Measurements from ENCODE around the gene HSD17B11. TPM values are rescaled to one million over a fixed set of nuclear protein-coding genes. Genes with fewer than 3 reads are reported as not detected.

HSD17B11 gene
- total RNA-seq = 62.2 and 71.0 TPM in 2 replicates
- 83.7 TPM for total RNA-seq (2013)
- polyA plus RNA-seq = 26.5 and 32.6 TPM in 2 replicates
- polyA minus RNA-seq = 11.5 and 23.5 TPM in 2 replicates

DNA sequence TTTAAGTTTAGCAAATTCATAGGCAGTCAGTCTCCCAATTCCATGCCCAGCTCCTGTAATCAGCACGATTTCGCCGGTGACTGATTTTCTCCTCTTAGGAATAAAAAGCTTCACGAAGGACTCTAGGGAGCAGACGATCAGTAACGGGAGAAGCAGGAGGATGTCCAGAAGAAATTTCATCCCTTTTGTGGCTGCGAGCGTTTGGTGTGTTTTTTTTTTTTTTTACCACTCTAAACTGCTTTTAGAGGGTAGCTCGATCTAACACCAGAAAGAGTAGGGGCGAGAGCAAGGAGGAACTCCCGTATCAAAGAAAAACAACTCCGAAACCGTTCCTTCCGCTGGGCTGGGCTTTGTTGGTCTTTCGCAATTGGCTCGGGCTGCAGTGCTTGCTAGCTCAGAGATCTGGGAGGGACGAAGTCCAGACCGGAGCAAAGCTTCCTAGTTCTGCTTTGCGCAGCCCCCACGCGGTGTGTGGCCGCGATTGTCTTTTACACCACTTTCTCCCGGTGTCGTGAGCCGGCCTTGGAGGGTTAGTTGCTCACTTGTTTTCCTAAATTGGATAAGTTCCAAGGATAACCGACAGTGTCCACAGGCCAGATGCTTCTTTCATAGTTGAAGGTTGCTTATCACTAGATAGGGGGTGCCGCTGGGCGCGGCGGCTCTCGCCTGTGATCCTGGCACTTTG is at the start of gene HSD17B11:
HSD17B11 (minus strand) TSS at position 298 of the 685 bp plus-strand sequence; CDS start at position 180, 118 bp downstream.
- peak; percentile 91 for DNase-seq
- Mint-ChIP-seq H3K27ac (peak within 1 kb of the TSS; percentile 93), H3K27me3 (no peaks in the 10 kb centered on the region), H3K4me1 (peaks cover 47% of the 10 kb centered on the region), H3K4me3 (peak within 1 kb of the TSS; percentile 97), H3K9me3 (ENCODE audit: insufficient read depth) (no peaks in the 10 kb centered on the region)
- peak; percentile 100 for ATAC-seq (ENCODE audit: low read depth)
- no peaks in the 10 kb centered on the region for H3K27me3 ChIP-seq (replicated peaks in 1 of 4; ENCODE audit: control extremely low read depth in 1 of 4, control insufficient read depth in 3 of 4, insufficient read depth in 4 of 4, low read length in 3 of 4)
- WGBS (ENCODE audit: insufficient coverage) = 1% methylated on average over 28 of the region's 32 CpGs
- peak within 1 kb of the TSS; percentile 69 to 94 (median 92) for H3K4me3 ChIP-seq (ENCODE audit: control extremely low read depth in 1 of 5, extremely low read depth in 1 of 5, insufficient read depth in 1 of 5, low read depth in 2 of 5, low read length in 4 of 5)
- no peaks in the 10 kb centered on the region for H3K36me3 ChIP-seq (replicated peaks in 1 of 2; ENCODE audit: control extremely low read depth in 1 of 2, control insufficient read depth in 1 of 2, extremely low read depth in 1 of 2, insufficient read depth in 2 of 2, low read length in 1 of 2)
- peak within 1 kb of the TSS; percentile 70 for H3K4me2 ChIP-seq (replicated peaks; ENCODE audit: low read depth, low read length, poor library complexity, severe bottlenecking)
- H3K9me3 ChIP-seq (ENCODE audit: control extremely low read depth in 1 of 3, control insufficient read depth in 2 of 3, insufficient read depth in 1 of 3, low read length in 2 of 3) = no peaks in the 10 kb centered on the region
- intact Hi-C loops (cut with micrococcal nuclease) = loop anchor here (1.0 to 5.0 kb wide), 6 partner anchors 16 to 1721 kb away; partner anchors contain the start of genes KLHL8, NUDT9 and TIGD2
- peaks cover 6% of the 10 kb centered on the region for H4K20me1 ChIP-seq (ENCODE audit: control insufficient read depth, insufficient read depth, low read length, poor library complexity, severe bottlenecking)
- ChIA-PET POLR2A (interaction anchor here (0.5 to 3.0 kb wide), 6 partner anchors 9 to 157 kb away, joined by 3 to 25 read pairs (median 4); partner anchors contain the start of gene NUDT9), CTCF (interaction anchor here (0.7 to 3.8 kb wide), 9 partner anchors 9 to 241 kb away, joined by 3 to 28 read pairs (median 3); partner anchors contain the start of gene NUDT9)
- H3K79me2 ChIP-seq (ENCODE audit: control insufficient read depth, insufficient read depth, low read length) = peaks cover 60% of the 10 kb centered on the region
- peak within 1 kb of the TSS; percentile 92 for H2AFZ ChIP-seq (ENCODE audit: insufficient read depth, low read depth, low read length, poor library complexity, severe bottlenecking)
- H3K27ac ChIP-seq (ENCODE audit: low read length in 2 of 2) = peak within 1 kb of the TSS; percentile 69 to 82
- peak within 1 kb of the TSS; percentile 84 for H3K9ac ChIP-seq (ENCODE audit: low read length)
- H3K4me1 ChIP-seq (ENCODE audit: control insufficient read depth in 2 of 2, insufficient read depth in 2 of 2, low read length in 2 of 2) = peaks cover 24 to 30% of the 10 kb centered on the region in 2 donors
- no peak for TF ChIP-seq EZH2 (IDR thresholded peaks at IDR 0.05; ENCODE audit: borderline replicate concordance, insufficient read depth, low read depth, low read length, poor library complexity, severe bottlenecking)

DNA sequence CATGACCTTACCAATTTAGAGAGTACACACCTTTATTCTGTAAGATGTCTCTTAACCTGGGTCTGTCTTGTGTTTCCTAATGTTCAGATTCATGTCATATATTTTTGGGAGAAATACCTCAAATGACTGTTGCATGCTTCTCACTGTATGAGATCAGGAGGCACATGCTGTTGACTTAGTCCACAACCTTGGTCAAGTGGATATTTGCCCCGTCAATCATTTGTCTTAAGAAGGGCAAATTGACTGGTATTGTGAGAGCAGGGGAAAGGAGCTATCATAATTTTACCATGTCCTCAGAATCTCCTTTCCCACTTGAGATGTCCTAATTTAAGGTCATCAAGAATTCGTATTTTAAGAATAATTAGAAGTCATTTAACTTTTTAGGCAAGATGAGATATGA is 42.4 kb upstream of the HSD17B11 start:
- WGBS (ENCODE audit: insufficient coverage) = no CpG with 5 or more reads among the region's 2 CpGs
- Histone ChIP-seq H3K4me2 (replicated peaks; ENCODE audit: low read depth, low read length, poor library complexity, severe bottlenecking) (no peak overlapping the region), H3K4me1 (ENCODE audit: control insufficient read depth in 2 of 2, insufficient read depth in 2 of 2, low read length in 2 of 2) (no peaks in the 10 kb centered on the region), H3K27me3 (replicated peaks in 1 of 4; ENCODE audit: control extremely low read depth in 1 of 4, control insufficient read depth in 3 of 4, insufficient read depth in 4 of 4, low read length in 3 of 4) (no peaks in the 10 kb centered on the region), H3K9ac (ENCODE audit: low read length) (no peak overlapping the region), H4K20me1 (ENCODE audit: control insufficient read depth, insufficient read depth, low read length, poor library complexity, severe bottlenecking) (peaks cover 10% of the 10 kb centered on the region), H3K9me3 (ENCODE audit: control extremely low read depth in 1 of 3, control insufficient read depth in 2 of 3, insufficient read depth in 1 of 3, low read length in 2 of 3) (no peaks in the 10 kb centered on the region), H3K79me2 (ENCODE audit: control insufficient read depth, insufficient read depth, low read length) (peaks cover 44% of the 10 kb centered on the region), H3K36me3 (replicated peaks in 1 of 2; ENCODE audit: control extremely low read depth in 1 of 2, control insufficient read depth in 1 of 2, extremely low read depth in 1 of 2, insufficient read depth in 2 of 2, low read length in 1 of 2) (peaks cover 0 to 24% of the 10 kb centered on the region in 2 experiments), H3K27ac (ENCODE audit: low read length in 2 of 2) (no peak overlapping the region), H3K4me3 (ENCODE audit: control extremely low read depth in 1 of 5, extremely low read depth in 1 of 5, insufficient read depth in 1 of 5, low read depth in 2 of 5, low read length in 4 of 5) (no peak overlapping the region), H2AFZ (ENCODE audit: insufficient read depth, low read depth, low read length, poor library complexity, severe bottlenecking) (no peak overlapping the region)
- Mint-ChIP-seq H3K4me3 (no peak overlapping the region), H3K27ac (no peak overlapping the region), H3K27me3 (no peaks in the 10 kb centered on the region), H3K9me3 (ENCODE audit: insufficient read depth) (no peaks in the 10 kb centered on the region), H3K4me1 (peaks cover 24% of the 10 kb centered on the region)
- no peak for DNase-seq
- ChIA-PET CTCF (interaction anchor here (2.2 kb wide), 1 partner anchor 58 kb away, joined by 5 read pairs; no protein-coding TSS in a partner anchor), POLR2A (interaction anchor here (0.5 kb wide), 1 partner anchor 13 kb away, joined by 3 read pairs; no protein-coding TSS in a partner anchor)
- no peak for ATAC-seq (ENCODE audit: low read depth)
- TF ChIP-seq CTCF (IDR thresholded peaks at IDR 0.05) = no peak
- TF ChIP-seq EZH2 (IDR thresholded peaks at IDR 0.05; ENCODE audit: borderline replicate concordance, insufficient read depth, low read depth, low read length, poor library complexity, severe bottlenecking) = no peak
- intact Hi-C loops (cut with micrococcal nuclease) = no loop called here
